HFFc6 (cell line): ENCODE data around the gene IFNAR2. TPM values are rescaled to one million over a fixed set of nuclear protein-coding genes. Genes with fewer than 3 reads are reported as not detected.
A peak's percentile ranks its signal among the peaks of the same experiment; 100 is the strongest.

Experiments used
- DNase-seq: peaks from one replicate; pipeline ENCODE4 v3.0.0-alpha.2; 2018
- H3K27ac Mint-ChIP-seq: 2 replicates; pipeline ENCODE4 v1.8.0; 2020; ENCODE audit warnings: mild to moderate bottlenecking, mixed read lengths
- H3K27me3 Mint-ChIP-seq: 2 replicates; pipeline ENCODE4 v1.8.0; 2021; ENCODE audit warnings: mild to moderate bottlenecking, moderate library complexity, mixed read lengths; ENCODE audit not compliant: insufficient read depth
- H3K36me3 Mint-ChIP-seq: 2 replicates; pipeline ENCODE4 v1.8.0; 2021; ENCODE audit warnings: low read depth, mixed read lengths
- H3K4me1 Mint-ChIP-seq: 2 replicates; pipeline ENCODE4 v1.8.0; 2020; ENCODE audit warnings: low read depth, mixed read lengths
- H3K4me3 Mint-ChIP-seq: 2 replicates; pipeline ENCODE4 v1.8.0; 2020; ENCODE audit warnings: mild to moderate bottlenecking, moderate library complexity, mixed read lengths
- H3K9me3 Mint-ChIP-seq: 2 replicates; pipeline ENCODE4 v1.8.0; 2020; ENCODE audit warnings: mild to moderate bottlenecking, mixed read lengths
- total RNA-seq, 6 experiments: library from RNA; stranded (reverse); fragmentation: NEBNext Ultra II Directional; extraction: Animal tissue kit (Norgen Biotek cat#: 25700); gene quantifications; 2 replicates in 1 of 6; 3 replicates in 5 of 6; pipeline ENCODE4 v1.2.3, GENCODE V29; 2021
- TF ChIP-seq, protein P1 (sequence below): fragments of 200-600 bp; sonication (generic); IDR thresholded peaks from 2 replicates; pipeline ENCODE4 v1.5.0; 2021; ENCODE audit warnings: antibody characterized with exemption, mild to moderate bottlenecking

Gene IFNAR2
- total RNA-seq, 6 experiments from 2014 or later: 8.0 to 14.6 (median 11.0) TPM

DNA sequence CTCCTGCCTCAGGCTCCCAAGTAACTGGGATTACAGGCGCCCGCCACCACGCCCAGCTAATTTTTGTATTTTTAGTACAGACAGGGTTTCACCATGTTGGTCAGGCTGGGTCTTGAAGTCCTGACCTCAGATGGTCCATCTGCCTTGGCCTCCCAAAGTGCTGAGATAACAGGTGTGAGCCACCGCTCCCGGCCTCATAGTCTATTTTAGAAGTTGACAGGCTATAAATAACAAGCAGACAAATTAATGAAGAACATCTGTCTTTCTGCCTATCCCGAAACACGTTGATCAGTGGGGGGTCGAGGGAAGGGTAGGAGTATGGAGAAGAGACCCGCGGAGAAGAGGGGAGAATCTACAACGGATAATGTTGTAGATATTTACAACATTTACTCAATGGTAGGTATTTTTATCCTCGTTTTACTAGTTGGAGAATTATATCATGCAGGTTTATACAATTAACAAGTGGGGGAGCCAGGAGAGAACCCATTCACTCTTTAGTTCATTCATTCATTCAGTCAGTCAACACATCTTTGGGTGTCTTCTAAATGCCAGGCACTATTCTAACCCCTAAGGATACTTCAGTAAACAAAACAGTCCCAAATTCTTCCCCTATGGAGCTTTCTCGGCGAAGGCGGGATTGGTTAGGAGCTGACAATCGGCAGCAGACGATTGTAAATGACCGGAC lies 497 bp upstream of the IFNAR2 start:
- Mint-ChIP-seq H3K4me1 (peaks cover 38% of the 10 kb centered on the region), H3K27me3 (peaks cover 24% of the 10 kb centered on the region), H3K36me3 (no peaks in the 10 kb centered on the region), H3K27ac (no peak overlapping the region), H3K9me3 (no peaks in the 10 kb centered on the region; the same call in 1 of the 2 replicates), H3K4me3 (peak overlapping the region; percentile 88)
- no peak for DNase-seq
- TF ChIP-seq, protein P1, sequence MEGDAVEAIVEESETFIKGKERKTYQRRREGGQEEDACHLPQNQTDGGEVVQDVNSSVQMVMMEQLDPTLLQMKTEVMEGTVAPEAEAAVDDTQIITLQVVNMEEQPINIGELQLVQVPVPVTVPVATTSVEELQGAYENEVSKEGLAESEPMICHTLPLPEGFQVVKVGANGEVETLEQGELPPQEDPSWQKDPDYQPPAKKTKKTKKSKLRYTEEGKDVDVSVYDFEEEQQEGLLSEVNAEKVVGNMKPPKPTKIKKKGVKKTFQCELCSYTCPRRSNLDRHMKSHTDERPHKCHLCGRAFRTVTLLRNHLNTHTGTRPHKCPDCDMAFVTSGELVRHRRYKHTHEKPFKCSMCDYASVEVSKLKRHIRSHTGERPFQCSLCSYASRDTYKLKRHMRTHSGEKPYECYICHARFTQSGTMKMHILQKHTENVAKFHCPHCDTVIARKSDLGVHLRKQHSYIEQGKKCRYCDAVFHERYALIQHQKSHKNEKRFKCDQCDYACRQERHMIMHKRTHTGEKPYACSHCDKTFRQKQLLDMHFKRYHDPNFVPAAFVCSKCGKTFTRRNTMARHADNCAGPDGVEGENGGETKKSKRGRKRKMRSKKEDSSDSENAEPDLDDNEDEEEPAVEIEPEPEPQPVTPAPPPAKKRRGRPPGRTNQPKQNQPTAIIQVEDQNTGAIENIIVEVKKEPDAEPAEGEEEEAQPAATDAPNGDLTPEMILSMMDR: no peak

DNA sequence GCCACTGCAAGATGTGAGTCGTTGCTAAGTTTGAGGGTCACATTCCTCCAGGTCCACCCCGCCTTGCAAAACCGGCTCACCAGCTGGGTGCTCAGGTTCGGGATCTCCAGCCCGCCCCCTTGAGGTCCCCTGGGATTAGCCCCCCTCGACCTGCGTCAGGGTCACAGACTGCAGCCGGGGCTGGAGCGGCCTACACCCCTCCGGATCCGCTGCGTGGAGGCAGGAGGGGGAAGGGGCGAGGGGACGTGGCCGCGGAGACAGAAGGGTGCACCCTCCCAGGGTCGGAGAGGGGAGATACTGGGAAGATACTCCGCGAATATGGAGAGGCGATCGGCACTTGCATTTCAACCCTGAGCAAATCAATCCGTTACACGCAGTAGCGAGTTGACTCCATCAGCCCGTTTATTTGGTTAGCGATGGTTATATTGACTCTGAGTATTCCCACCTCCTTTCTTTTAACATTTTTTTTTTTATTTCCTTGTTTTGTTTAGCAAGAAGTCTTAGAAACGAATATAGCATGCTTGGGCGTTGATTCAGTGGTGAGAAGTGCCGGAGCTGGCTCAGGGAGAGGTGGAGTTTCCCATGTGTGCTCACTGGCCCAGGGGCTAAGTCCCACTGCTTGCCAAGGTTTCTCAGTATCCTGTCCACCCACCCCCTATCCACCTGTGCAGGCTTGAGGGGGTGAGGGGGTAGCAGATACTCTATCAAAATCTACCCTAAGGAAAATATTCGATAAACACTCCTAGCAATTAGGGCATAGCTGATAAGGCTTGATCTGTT lies 997 bp downstream of the IFNAR2 start:
- H3K27me3 Mint-ChIP-seq: peaks cover 15% of the 10 kb centered on the region
- H3K4me3 Mint-ChIP-seq: peak overlapping the region; percentile 88
- peak; percentile 62 for DNase-seq
- TF ChIP-seq, protein P1: peak; percentile 69
- peaks cover 43% of the 10 kb centered on the region for H3K4me1 Mint-ChIP-seq
- no peaks in the 10 kb centered on the region for H3K36me3 Mint-ChIP-seq
- H3K9me3 Mint-ChIP-seq: no peaks in the 10 kb centered on the region; the same call in 1 of the 2 replicates
- H3K27ac Mint-ChIP-seq: peak overlapping the region; percentile 80

DNA sequence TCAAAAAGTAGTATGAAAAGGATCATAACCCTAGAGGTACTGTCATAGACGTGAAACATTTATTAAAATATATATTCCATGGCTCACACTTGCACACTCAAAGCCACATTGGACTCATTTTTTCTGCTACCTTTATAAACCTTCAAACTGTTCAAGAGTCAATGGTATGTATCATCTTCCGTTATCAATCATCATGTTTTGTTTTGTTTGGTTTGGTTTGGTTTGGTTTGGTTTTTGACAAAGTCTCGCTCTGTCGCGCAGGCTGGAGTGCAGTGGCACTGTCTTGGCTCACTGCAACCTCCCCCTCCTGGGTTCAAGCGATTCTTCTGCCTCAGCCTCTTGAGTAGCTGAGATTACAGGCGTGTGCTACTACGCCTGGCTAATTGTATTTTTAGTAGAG lies 1.8 kb downstream of the IFNAR2 start:
- TF ChIP-seq, protein P1: no peak
- H3K36me3 Mint-ChIP-seq: no peaks in the 10 kb centered on the region
- H3K27me3 Mint-ChIP-seq: peaks cover 10% of the 10 kb centered on the region
- peak overlapping the region; percentile 88 for H3K4me3 Mint-ChIP-seq
- peaks cover 43% of the 10 kb centered on the region for H3K4me1 Mint-ChIP-seq
- H3K27ac Mint-ChIP-seq: no peak overlapping the region; the same call in 1 of the 2 replicates
- H3K9me3 Mint-ChIP-seq: no peaks in the 10 kb centered on the region; the same call in 1 of the 2 replicates
- DNase-seq: no peak

DNA sequence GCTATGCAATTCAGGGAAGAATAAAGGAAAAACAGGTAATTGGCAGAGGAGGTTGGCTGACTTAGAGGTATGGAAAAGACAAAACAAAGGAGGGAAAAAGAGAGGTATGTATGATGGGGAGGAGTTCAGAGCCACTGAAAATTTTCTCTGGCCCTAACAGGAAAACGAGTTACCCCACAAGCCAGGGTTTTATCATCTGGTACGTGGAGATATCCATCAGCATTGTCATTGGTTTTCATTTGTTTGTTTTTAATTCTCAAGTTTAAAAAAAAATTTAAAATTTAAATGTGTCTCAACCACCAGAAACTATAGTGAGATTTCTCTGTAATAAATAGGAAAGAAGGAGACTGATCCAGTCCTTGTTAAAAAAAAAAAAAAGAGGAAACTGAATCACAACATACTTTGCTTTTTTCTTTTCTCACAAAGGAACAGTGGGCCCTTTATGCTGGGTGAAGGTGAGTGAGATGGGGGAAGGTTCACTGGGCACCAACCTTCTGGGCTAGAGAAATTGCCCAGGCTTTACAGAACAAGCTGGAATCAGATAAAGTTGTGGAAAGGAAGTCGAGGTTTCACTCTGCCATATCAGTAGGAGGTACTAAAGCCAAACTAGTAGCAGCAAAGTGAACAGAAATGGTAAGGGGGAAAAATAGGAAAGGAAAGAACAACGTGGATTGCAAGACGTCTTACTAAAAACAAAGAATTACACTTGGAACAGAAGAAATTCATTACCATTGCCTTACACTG lies 2.7 kb downstream of the IFNAR2 start:
- H3K4me3 Mint-ChIP-seq: no peak overlapping the region
- no peak overlapping the region for H3K27ac Mint-ChIP-seq
- peaks cover 5% of the 10 kb centered on the region for H3K27me3 Mint-ChIP-seq
- no peaks in the 10 kb centered on the region for H3K9me3 Mint-ChIP-seq
- peaks cover 42% of the 10 kb centered on the region for H3K4me1 Mint-ChIP-seq
- H3K36me3 Mint-ChIP-seq: no peaks in the 10 kb centered on the region
- DNase-seq: no peak
- TF ChIP-seq, protein P1: no peak

DNA sequence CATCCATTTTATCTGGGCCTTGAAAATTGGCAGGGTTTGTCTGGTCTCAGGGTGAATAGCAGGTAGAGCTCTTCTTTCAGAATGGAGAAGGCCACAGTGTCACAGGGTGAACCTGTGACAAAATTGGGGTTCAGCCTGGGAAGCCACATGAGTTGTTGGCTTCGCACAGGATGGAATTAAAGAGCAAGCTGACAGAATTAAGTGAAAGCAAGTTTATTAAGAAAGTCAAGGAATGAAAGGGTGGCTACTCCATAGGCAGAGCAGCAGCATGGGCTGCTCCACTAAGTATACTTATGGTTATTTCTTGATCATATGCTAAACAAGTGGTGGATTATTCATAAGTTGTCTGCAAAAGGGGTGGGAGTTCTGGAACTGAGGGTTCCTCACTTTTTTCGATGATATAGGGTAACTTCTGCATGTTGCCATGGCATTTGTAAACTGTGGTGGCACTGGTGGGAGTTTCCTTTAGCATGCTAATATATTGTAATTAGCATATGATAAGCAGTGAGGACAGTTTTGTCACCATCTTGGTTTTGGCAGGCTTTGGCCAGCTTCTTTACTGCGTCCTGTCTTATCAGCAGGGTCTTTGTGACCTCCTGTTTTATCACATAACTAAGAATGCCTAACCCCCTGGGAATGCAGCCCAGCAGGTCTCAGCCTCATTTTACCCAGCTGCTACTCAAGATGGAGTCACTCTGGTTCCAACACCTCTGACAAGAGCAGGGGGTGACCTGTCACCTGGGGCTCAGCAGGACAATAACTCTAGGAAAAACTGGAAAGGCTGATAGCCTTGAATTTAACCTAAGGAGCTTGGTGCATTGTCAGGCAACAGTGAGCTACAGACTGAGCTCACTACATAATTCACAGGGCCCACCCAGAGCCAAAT lies 5.1 kb downstream of the IFNAR2 start:
- H3K4me1 Mint-ChIP-seq: peaks cover 46% of the 10 kb centered on the region
- no peaks in the 10 kb centered on the region for H3K36me3 Mint-ChIP-seq
- H3K4me3 Mint-ChIP-seq: no peak overlapping the region
- no peaks in the 10 kb centered on the region for H3K9me3 Mint-ChIP-seq
- no peak for DNase-seq
- TF ChIP-seq, protein P1: no peak
- peaks cover 5% of the 10 kb centered on the region for H3K27me3 Mint-ChIP-seq
- H3K27ac Mint-ChIP-seq: no peak overlapping the region
